Measurements from ENCODE around the gene BTF3L4.

Gene BTF3L4

DNA sequence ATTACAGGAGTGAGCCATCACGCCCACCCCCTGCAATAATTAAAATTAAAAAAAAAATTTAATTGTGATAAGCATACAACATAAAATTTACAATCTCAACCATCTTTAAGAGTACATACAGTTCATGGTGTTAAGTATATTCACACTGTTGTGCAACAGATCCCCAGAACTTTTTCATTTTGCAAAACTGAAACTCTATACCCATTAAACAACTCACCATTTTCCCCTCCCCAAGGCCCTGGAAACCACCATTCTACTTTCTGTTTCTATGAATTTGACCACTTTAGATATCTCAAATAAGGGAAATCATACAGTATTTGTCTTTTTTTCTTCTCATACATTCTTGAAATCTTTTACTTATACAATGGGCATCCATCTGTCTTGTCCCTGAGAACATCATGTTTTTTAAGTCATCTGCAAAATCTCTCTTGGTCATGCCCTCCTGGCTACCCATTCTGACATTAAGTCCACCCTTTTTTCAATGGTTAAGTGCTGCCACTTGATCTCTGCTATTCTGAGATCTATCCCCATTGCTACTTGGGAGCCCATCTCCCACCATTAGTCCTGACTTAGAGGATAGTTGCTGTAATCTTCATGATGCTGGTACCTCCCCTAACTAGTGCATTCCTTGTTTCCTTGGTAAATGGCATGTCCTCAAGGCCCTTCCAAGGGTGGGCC, 46.4 kb downstream of the BTF3L4 start:
- DNase-seq (ENCODE audit: insufficient read length, low spot score), result no peak
- FAIRE-seq, result no peak
- TF ChIP-seq, protein P1, sequence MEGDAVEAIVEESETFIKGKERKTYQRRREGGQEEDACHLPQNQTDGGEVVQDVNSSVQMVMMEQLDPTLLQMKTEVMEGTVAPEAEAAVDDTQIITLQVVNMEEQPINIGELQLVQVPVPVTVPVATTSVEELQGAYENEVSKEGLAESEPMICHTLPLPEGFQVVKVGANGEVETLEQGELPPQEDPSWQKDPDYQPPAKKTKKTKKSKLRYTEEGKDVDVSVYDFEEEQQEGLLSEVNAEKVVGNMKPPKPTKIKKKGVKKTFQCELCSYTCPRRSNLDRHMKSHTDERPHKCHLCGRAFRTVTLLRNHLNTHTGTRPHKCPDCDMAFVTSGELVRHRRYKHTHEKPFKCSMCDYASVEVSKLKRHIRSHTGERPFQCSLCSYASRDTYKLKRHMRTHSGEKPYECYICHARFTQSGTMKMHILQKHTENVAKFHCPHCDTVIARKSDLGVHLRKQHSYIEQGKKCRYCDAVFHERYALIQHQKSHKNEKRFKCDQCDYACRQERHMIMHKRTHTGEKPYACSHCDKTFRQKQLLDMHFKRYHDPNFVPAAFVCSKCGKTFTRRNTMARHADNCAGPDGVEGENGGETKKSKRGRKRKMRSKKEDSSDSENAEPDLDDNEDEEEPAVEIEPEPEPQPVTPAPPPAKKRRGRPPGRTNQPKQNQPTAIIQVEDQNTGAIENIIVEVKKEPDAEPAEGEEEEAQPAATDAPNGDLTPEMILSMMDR (IDR thresholded peaks at IDR 0.05; ENCODE audit: insufficient read depth, missing control alignments), result no peak

DNA sequence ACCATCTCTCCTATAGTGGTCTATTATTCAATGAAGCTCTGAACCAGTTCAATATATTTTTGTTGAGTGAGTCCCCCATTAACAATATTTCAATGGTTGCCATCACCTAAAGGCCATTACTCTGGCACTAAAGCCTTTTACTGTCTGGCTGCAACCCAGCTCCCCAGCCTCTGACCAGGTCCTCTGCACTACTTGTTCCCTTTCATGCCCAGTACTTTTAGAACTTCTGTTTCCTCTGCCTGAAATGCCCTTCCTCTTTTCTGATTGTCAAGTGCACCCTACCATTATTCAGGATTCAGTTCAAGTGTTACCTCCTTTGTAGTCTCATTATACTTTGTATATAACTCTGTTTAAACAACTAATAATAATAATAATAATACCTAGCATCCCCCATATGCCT, 55.4 kb downstream of the BTF3L4 start:
- no peak for DNase-seq (ENCODE audit: insufficient read length, low spot score)
- TF ChIP-seq, protein P1 (IDR thresholded peaks at IDR 0.05; ENCODE audit: insufficient read depth, missing control alignments), result no peak
- no peak for FAIRE-seq

DNA sequence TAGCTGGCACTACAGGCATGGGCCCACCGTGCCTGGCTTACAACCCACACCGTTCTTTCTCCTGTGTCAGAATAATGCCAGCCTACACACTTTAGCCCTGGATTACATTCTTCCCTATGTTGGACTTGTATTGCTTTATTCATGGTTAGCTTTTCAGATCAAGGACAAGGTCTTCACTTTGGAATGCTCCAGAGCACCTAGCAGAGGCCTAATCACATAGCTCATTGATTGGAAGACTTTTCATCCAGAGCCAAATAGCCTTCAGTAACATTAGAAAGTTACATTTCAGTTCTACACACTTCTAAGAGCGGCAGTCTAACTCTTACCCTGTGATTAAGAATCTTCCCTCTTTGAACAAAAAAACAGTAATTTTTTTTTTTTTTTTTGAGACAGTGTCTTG, 56.4 kb downstream of the BTF3L4 start:
- DNase-seq (ENCODE audit: insufficient read length, low spot score), result no peak
- TF ChIP-seq, protein P1 (IDR thresholded peaks at IDR 0.05; ENCODE audit: insufficient read depth, missing control alignments), result no peak
- no peak for FAIRE-seq

DNA sequence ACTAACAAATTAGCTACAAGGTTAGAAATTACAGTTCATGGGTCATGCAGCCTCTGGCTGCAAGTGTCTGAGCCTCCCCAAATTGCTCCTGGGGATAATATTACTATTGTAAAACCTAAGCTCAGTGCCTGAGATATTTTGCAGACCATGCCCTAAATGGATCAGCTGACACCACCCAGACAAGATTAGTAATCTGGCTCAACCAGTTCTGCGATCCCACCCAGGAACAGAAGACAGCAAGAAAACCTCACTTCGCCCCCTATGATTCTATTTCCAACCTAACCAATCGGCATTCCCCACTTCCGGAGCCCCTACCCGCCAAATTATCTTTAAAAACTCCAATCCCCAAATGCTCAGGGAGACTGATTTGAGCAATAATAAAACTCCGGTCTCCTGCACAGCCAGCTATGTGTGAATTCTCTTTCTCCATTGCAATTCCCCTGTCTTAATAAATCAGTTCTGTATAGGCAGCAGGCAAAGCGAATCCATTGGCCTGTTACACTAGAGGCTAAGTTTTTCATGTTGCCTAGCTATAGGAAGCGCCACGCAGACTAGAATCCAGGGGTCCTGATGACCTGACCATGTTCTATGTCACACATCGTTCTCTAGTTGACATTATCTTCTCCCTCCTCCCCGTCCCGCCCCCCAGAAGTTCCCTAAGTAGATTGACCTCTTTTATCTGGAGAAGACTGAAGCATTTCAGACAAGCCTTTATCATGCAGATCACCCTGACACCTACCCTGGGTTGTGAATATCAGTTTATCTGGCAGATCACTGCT, 63.4 kb downstream of the BTF3L4 start:
- TF ChIP-seq, protein P1 (IDR thresholded peaks at IDR 0.05; ENCODE audit: insufficient read depth, missing control alignments), result no peak
- DNase-seq (ENCODE audit: insufficient read length, low spot score), result no peak
- FAIRE-seq, result no peak

DNA sequence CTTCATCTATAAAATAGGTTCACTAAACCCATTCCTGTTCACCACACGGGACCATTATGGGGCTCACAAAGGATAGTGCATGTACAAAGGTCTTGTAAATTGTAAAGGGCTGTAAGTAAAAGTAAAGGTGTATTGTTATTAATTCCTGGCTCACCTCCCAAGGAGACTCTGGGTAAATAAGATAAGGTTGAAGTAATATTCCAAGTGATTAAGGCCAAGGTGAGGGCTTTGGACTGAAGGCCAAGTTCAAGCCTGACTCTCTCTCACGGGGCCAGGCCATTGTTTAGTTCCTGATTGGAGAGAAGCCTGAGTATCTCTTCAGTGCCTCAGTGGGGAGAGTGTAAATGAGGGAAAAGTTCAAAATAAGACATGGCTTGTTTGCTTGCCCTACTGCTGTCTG, 66.3 kb downstream of the BTF3L4 start:
- no peak for FAIRE-seq
- TF ChIP-seq, protein P1 (IDR thresholded peaks at IDR 0.05; ENCODE audit: insufficient read depth, missing control alignments), result no peak
- no peak for DNase-seq (ENCODE audit: insufficient read length, low spot score)

DNA sequence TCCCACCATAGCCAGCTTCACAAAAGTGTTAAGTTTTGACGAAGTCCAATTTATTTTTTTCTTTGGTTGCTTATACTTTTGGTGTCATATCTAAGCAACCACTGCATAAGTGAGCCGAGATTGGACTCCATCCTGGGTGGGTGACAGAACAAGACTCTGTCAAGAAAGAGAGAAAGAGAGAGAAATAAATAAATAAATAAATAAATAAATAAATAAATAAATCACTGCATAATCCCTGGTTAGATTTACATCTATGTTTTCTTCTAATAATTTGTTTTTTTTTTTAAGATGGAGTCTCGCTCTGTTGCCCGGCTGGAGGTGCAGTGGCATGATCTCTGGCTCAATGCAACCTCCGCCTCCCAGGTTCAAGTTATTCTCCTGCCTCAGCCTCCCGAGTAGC, 67.5 kb downstream of the BTF3L4 start:
- TF ChIP-seq, protein P1 (IDR thresholded peaks at IDR 0.05; ENCODE audit: insufficient read depth, missing control alignments), result no peak

More for the DNA sequence above, 67.5 kb downstream of the BTF3L4 start:
- FAIRE-seq (no peak), DNase-seq (ENCODE audit: insufficient read length, low spot score) (no peak)

Data from D721Med (cell line).